NCI-H524 (cell line): ENCODE data around the gene PKP4.

Experiments
- DNase-seq, 2 experiments: peaks; one replicate each; lab custom pipeline; 2025; lab: John Stamatoyannopoulos, UW

The PKP4 gene

DNA sequence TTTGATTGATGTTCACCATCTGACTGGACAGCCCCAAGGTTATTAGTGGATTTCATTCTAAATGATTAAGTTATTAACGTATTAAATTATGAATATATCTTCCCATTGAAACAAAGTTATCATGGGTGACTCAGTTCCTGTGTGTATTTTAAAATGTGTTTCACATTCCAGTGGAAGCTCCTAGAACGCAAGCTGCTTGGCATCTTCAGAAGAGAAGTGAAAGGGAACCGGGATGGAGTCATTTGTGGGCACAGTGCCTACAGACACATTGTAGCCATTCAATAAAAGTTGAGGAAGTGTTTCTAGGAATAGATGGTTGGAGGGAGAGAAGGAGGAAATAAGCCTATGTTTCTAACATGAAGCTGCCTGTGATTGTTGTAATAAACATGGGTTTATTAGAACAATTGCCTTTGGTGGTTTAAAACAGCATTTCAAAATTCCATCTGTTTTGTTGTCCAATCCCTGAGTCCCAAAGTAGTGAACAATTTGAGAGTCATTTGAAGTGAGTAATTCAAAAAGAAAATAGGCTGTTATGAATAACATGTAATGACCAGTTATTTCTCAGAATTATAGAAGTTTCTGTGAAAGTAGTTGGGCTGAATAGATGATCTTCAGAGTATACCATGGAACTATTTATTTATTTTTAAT is 143.5 kb downstream of the PKP4 start:
- no peak for DNase-seq

DNA sequence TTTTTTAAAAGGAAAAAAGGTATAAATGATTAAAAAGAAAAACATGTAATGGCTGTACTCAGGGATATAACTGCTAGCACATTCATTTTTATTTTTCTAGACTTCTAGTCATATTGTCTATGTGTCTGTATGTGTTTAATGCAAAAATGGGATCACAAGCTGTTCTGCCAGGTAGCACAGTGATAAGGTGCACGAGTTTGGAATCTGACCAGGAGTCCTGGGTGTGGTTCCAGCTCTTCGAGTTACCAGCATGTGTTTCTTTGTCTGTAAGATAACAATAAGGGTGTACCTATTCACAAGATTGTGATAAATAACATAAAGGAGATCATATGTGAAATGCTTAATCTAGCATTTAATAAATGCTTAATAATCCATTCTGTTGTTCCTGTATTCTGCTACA is 145.3 kb downstream of the PKP4 start:
- DNase-seq, result no peak

DNA sequence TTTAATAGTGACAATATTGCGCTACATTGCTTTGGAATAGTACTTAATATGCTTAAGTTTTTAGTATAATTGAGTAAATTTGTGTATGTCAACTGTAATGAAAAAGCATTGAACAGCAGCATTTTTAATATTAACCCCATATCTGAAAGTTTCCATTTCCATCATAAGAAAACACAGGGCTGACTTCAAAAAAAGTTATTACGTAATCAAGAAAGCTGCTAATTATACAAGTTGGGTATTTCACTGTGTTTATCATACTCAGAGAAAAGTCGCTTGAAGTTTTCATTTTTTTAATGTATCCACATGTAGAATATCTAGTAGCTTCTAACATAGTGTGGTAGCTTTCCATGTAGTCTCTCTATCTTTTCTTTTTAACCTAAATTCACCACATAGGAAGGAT is 146.5 kb downstream of the PKP4 start:
- no peak for DNase-seq

DNA sequence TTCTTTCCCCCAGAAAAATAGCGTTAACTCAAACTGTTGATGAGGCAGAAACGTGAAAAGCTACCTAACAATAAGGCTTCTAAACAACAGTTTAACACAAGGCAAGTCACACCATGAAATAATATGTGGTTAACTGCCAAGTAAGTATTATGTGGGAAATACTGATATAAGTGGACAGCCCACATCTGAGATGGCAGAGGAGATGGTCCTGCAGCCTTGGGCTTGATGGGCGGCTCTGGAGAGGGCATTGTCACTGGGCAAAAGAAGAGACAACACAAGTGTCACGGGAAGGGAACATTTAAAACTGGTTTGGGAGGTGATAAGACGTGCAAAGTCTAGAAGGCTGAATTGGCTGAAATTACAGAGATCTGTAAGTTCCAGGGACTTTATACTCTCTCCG is 147.2 kb downstream of the PKP4 start:
- no peak for DNase-seq

DNA sequence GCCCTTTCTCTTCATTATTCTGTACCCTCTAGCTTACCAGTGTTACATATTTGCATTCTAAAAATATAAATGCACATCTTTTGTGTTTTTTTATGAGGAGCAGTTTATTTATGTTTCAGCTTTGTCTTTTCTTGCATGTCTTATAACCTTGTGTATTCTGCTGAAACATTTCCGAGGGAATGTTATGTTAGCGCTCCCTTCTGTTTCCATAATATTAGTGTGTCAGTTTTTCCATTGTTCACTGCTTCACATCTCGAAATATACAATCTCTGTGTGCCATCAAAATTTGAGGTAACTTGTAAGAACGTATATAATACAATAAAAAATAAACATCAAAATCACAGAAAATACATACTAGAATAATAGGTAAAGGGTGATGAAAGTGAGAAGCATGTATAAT is 153.3 kb downstream of the PKP4 start:
- DNase-seq, result no peak

DNA sequence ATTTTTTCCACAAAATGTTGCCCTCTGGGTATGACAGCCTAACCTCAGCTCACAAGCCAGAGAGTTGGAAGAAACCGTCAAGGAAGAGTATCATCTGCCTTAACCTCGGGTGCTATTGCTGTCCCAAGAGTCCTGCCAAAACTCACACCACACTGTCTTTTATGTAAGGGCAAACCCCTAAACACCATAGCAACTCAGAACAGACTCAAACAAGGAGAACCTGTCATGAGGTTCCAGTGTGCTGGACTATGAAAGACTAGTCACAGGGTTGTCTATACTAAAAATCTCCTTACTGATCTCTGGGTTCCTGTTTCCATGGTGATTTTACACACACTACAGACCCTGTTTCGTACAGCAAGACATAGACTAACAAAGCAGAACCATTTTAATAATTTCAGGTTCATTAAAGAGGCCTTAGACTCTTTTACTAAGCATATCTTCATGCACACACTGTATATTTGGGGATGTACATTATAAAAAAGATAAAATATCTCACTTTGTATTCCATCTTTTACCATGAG is 159.8 kb downstream of the PKP4 start:
- DNase-seq, result no peak

DNA sequence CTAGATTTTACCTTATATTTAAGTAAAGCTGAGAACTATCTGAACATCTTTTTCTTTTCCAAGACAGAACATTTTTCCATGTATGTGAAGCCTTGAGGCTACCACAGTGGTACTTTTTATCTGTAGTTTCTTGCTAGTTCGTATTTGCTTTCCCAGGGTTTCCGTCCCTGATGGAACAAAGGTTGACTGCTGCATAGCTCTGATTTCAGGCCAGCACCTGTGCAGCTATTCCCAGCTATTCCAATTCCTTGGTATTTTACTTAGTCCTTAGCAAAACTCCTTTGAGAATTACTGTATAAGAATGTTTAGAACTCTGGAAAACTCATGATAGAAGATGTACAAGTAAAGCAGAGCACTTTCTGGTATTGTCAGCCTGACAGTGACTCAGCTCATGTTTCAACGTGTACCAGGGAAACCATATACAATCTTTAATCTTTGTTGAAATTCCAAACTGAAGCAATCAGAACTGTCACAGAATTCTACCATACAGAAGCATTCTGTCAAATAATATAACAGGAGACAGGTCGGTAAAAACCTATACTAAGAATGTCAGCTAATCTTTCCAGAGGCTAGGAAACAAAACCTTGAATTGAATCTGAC is 162.2 kb downstream of the PKP4 start:
- no peak for DNase-seq

DNA sequence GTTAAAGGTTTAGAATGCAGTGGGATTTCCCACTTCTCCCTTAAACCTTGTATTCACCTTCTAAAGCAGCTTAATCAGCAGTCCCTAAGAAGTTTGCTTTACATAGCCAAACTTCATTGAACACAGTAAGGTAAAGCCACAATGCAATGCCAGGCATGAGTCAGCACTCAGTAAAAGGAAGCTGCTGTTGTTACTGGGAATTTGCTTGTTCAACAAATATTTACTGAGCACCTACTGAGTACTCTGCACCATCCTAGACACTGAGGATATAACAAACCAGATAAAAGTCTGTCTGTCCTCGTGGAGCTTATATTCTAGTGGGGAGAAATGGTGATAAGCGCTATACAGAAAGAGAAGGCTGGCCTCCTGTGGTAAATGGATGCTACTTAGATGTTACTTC is 162.7 kb downstream of the PKP4 start:
- DNase-seq, result no peak

DNA sequence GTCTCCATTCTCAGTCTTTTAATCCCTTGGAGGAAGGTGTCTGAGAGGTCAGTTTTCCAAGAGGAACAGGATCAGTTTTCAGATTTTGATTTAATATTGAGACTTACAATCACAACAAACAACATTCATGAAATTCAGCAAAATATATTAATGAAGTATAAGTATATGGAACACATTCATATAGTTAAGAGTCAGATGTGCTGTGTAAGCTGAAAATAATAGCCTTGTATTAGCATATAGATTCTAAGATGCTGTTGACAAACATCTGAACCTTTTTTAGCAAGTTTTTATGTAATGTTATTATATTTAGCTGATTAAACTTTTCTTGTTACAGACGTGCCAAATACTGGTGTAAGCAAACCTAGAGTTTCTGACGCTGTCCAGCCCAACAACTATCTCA is 163.9 kb downstream of the PKP4 start:
- no peak for DNase-seq

DNA sequence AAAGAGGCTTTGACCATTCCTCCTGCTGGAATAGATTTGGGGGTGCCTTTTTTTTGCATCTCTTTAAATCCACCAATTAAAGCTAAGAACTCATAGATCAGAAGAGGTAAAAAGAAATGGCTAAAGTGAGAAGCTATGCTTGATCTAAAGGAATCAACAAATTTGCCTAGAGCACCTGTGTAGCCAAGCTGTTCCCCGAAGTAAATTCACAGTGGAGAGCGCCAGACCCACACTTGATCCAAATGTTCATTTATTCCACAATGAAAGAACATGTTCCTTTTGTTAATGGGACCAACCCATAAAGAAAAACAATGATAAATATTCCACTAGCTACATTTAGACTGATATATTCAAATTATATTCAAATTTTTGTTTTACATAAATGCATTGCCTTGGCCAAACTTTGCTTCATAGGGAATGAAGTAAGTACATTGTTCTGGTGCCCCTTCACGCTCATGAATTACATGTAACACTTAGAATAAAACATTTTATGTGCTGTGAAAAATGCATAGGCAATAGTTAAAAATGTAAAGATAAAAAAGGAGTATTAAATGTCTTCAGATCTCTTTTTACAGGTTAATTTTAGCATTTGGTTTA is 167.4 kb downstream of the PKP4 start:
- DNase-seq, result no peak

DNA sequence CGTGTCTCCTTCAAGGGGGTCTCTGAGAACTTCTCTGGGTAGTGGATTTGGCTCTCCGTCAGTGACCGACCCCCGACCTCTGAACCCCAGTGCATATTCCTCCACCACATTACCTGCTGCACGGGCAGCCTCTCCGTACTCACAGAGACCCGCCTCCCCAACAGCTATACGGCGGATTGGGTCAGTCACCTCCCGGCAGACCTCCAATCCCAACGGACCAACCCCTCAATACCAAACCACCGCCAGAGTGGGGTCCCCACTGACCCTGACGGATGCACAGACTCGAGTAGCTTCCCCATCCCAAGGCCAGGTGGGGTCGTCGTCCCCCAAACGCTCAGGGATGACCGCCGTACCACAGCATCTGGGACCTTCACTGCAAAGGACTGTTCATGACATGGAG is 168.2 kb downstream of the PKP4 start:
- no peak for DNase-seq

DNA sequence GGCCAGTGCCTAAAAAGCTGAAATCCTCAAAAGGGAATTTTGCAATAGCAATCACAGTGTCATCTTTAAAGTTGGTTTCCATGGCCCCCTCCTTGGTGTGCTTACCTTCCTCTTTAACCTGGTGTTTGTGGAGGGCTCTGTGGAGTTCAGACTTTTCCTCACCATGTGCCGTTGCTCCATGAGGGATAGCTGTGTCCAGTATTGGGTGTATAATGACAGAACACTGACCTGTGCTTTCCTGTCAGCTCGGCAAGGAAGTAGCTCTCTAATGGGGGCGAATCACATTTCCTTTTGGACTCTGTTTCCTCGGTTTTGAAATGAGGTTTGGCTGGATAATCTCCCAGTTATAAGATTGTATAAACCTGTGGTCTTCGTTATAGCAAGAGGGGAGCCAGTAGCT is 172.4 kb downstream of the PKP4 start:
- DNase-seq, result no peak

DNA sequence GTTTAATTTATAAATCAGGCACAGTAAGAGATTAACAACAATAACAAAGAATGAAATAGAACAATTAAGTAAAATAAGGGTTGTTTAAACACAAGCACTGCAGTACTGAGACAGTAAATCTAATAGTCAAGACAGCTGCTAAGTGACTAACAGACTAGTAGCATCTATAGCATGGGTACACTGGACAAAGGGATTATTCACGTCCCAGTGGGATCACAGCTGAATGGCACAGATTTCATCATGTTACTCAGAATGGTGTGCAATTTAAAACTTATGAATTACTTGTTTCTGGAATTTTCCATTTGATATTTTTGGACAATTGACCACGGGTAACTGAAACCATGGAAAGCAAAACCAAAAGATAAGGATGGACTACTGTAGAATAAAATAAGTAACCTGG is 176.5 kb downstream of the PKP4 start:
- no peak for DNase-seq

DNA sequence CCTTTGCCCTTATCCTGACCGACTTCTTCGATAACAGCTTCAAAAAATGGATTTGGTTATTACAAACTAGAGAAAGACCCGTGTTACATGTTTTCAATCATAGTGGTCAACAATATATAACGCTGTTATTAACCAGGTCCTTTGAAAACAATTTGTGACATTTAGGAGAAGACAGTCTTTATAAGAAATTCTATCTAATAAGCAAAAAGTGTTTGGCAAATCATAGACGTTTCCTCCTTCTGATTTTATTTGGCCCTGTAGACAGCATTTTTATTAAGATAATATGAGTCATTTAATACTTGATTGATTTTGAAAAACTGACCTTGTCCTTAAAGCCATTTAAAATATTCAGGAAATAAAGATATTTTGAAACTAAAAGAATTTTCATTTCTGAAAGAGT is 177.9 kb downstream of the PKP4 start:
- no peak for DNase-seq

DNA sequence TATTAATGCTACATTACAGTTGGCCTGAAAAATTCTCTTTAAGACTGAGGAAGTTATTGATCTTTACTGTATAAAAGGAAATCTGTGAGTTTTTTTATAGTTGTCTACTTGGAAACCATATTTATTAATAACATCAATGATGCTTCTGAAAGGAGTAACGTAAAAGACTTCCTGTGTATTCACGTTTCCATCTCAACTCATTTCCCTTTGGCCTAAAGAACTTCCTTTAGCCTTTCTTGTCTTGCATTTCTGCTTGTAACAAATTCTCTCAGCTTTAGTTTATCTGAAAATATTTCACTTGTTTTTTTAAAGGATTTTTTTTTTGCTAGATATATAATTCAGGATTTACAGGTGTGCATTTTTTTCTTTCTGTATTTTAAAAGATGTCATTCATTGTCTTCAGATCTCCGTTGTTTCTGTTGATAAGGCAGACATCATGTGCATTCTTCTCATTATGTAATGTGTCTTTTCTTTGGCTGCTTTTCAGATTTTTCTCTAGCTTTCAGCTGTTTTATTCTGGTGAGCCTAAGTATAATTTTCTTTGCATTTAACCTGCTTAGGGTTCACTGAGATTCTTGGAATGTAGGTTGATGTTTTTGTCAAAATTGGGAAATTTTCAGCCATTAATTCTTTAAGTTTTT is 179.3 kb downstream of the PKP4 start:
- DNase-seq, result no peak

DNA sequence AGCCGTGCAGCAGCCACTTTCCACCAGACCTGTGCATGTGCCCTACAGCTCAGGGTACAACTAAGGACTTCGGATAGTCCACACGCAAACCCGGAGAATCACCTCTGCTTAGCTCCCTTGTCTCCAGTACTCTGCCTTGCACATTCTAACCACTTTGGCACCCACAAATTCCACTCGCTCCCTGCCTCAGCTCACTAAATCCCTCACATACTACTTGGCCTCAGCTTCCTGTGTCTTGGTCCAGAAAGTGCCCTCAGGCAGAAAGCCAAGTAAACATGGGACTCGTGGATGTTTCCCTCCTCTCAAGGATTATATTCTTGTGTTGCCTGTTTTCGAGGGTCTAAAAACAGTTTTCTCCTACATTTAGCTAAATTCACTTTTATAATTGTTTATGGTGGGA is 180.6 kb downstream of the PKP4 start:
- DNase-seq, result no peak

DNA sequence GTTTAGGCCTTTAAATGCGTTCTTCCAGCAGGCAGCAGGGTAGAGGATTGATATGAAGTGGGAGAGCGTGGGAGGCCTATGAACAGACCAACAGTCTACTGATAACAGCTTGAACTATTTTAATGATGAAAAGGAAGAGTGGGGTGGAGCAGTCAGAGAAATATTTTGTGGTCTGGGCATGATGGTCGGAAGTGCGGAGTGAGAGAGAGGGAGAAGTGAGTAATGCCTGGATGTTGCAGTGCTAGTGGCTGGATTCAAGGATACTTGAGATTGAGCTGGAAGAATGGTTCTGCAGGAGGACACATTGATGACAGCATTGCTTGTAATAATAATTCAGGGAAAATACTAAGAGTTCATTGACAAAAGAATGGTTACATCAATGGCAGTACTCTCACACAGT is 187.4 kb downstream of the PKP4 start:
- DNase-seq, result no peak

DNA sequence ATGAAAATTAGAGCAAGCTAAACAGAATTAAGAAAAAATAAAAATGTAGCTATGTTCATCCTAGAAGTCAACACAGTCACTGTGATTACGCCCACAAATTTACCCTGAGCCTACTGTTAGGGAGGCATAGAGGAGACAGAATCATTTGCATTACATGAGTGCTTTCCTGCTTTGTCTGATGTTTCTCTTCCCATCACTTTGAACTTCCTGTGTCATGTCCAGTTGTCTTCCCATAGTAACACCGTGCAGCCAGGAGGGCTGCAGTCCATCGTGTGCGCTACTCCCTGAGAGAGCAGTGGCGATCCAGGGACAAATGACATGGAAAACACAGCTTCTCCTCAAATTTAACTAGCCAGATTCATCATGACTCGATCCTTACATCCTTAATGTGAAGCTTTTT is 188.5 kb downstream of the PKP4 start:
- DNase-seq, result no peak

DNA sequence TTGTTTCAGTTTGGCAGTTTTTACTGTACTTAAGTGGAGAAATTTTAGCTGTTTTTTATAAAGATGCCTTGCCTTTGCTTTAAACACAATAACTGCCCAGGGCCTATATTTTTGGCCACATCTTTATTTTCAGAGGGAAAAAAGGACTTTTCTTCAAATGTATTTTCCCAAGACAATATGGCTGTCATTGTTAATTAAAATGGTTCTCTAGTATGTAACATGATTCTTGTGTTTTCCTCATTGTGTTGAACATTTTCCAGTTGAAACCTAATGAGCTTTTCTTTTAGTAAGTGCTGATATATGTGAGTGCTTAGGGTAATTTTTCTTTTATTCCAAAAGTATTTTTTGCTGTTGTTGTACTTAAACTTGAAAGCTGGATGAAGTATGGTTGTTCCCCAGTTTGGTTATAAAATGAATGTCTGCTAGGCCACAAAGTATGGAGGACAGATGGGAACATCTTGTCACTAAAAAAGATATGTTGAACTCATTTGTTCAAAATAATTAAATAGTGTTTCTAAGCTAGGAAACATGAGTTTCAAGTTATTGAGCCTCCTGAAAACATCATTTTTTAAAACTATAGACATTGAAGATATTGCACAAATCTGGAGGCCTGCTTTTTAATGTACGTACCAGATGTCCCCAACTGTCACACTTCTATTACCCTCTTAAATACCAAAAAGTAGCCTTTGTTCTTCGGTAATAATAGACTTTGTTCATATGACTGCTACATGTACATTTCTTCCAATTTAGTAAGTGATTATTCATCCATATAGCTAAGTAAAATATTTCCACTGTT is 190.9 kb downstream of the PKP4 start:
- no peak for DNase-seq

DNA sequence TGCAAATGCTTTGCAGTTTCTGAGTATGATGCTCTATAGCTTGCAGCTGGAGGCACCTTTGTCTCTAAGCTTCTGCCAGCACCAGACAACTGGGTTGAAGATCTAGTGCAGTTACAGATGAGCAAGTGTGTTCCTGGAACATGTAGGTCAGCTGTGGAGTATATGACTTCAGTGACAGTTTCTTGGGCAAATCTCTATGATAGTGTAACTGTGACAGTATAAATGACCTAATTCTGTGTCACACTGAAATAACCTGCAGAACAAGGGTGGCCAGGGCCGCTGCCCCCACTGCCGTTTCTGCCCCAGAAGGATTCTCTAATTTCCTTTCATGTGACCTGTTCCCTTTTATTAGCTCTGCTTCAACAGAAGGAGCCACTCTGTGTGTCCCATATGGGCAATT is 193.1 kb downstream of the PKP4 start:
- no peak for DNase-seq

DNA sequence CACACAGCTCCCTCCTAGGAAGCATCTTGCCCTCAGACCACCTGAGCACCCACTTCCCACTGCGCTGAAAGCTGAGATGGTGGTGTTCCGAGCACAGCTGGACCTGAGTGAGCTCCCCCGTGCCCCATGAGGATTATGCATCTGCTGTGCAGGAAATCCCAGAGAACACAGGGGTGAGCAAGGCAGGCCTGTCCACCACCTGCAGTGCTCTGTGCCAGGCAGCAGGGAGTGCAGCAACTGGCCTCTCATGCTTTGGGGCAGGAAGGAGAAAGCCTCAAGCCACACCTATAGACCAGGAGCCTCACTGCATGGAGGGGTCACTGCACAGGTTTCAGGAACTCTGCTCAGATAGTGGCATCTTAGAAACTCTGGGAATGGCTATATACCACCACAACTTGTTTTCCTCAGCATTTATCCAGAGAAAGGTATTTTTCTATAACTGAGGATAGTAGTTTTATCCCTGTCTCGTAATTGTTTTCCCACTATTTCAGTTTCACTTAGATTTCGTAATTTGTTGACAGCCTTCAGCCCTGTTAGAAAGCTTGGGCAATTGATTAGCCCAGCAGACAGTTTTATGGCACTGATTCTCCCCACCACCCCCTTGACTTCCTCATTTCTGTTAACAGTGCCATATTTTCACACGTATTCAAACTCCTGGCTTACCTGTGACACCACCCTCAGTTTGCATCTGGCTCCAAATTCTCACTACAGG is 194.1 kb downstream of the PKP4 start:
- peak in 1 of 2 experiments; percentile 44 for DNase-seq
